GM10248 (cell line): ENCODE results near the gene PBX1.
"Not testable (repeated sequence)": the region's sequence is repeated elsewhere in the genome, so short reads cannot be mapped to it uniquely, and the experiment has no call there.

Experiments
- CTCF ChIA-PET: fragments of 300-600 bp; sonication (Branson Sonifier 250); formaldehyde crosslinking; extraction: SDS; loops from one replicate; lab custom pipeline; 2021; ENCODE audit warnings: antibody characterized with exemption; lab: Yijun Ruan, JAX
- POLR2A ChIA-PET: fragments of 350-650 bp; sonication (Branson Sonifier 250); formaldehyde crosslinking; extraction: SDS; loops from one replicate; lab custom pipeline; 2020; ENCODE audit warnings: antibody characterized with exemption; lab: Yijun Ruan, JAX
- DNase-seq: peaks from one replicate; pipeline ENCODE4 v3.0.0; 2012; ENCODE audit errors: extremely low spot score
- TF ChIP-seq, protein P1 (sequence below): IDR thresholded peaks from 2 replicates; pipeline ENCODE4 v1.5.1; 2012; ENCODE audit warnings: mild to moderate bottlenecking, low read depth; ENCODE audit errors: extremely low read depth, missing control alignments, control extremely low read depth

Gene PBX1

DNA sequence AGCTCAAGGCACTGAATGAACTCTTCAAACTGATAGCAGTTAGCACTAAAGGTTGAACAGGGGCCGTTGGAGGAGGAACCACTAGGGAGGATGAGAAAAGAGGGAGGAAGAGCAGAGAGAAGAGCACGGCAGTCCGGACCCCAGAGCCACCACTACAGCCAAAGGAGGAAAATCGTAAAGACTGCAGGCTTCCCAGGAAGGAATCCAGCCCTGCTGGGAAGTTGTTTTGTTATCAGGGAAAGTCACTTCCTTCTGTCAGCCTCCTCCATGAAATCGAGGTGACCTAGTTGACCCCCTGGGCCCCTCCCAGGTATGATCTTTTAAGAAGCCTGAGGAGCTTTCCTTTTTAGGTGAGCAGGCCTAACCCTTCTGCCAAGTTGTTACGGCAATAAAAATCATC is 88.2 kb downstream of the PBX1 start:
- no peak for DNase-seq
- TF ChIP-seq, protein P1, sequence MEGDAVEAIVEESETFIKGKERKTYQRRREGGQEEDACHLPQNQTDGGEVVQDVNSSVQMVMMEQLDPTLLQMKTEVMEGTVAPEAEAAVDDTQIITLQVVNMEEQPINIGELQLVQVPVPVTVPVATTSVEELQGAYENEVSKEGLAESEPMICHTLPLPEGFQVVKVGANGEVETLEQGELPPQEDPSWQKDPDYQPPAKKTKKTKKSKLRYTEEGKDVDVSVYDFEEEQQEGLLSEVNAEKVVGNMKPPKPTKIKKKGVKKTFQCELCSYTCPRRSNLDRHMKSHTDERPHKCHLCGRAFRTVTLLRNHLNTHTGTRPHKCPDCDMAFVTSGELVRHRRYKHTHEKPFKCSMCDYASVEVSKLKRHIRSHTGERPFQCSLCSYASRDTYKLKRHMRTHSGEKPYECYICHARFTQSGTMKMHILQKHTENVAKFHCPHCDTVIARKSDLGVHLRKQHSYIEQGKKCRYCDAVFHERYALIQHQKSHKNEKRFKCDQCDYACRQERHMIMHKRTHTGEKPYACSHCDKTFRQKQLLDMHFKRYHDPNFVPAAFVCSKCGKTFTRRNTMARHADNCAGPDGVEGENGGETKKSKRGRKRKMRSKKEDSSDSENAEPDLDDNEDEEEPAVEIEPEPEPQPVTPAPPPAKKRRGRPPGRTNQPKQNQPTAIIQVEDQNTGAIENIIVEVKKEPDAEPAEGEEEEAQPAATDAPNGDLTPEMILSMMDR: no peak
- POLR2A ChIA-PET: no interaction called here
- CTCF ChIA-PET: no interaction called here

DNA sequence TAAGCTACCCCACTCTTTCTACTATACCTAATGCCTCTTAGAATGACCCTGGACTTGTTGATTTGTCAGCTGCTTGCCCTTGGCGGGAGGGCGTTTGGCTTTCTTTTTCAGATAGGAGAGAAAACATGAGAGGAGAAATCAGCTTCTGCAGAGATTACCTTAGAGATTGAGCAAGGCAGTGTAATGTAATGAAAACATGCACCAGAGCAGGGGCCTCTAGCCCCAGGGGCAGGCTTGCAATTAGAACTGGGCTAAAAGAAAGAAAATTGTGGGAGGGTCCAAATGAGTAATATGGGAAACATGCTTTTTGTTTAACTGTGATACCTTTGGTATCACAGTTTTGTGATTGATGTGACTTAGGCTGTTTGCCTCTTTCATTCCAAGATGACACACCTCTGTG is 89.7 kb downstream of the PBX1 start:
- ChIA-PET CTCF (interaction anchor here (0.7 kb wide), 1 partner anchor 26 kb away, joined by 3 read pairs; no protein-coding TSS in a partner anchor), POLR2A (no interaction called here)
- TF ChIP-seq, protein P1: no peak
- DNase-seq: no peak

DNA sequence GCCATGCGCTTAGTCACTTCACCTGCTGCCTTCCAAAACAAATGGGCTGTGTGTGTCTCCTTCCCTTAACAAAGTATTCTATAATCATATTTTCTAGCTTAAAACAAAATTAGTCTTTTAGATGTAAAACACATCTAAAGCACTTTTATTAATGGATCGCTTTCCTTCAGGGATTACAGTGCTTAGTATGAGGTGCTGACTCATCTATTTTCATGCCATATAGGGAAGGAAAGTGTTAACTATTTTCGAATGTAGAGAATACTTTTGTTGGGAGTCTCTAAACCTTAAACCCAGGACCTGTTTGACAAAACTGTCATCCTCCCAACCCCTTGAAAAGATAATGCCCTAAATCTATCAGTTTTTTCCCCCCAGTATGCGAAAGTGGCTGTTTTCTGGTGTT is 90.2 kb downstream of the PBX1 start:
- DNase-seq: no peak
- POLR2A ChIA-PET: no interaction called here
- CTCF ChIA-PET: no interaction called here
- TF ChIP-seq, protein P1: no peak

DNA sequence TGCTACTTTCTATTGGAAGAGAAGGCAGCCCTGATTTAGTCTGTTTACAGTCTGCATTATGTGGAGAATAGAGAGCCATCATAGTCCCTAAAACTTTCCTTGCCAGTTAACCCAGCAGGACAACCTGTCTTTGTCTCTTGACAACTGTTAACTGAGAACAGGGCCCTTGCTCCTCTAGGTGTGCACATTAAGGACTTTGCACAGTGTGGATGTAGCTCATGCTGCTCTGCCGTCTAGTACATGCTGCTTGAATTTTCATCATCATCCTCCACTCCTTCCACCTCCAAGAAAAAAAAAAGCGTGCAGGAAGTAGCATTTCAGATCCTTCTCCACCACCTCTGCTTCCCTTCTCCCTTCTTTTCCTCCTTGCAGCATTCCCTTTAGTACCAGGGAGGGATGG is 91.5 kb downstream of the PBX1 start:
- TF ChIP-seq, protein P1: no peak
- ChIA-PET POLR2A (no interaction called here), CTCF (no interaction called here)
- no peak for DNase-seq

DNA sequence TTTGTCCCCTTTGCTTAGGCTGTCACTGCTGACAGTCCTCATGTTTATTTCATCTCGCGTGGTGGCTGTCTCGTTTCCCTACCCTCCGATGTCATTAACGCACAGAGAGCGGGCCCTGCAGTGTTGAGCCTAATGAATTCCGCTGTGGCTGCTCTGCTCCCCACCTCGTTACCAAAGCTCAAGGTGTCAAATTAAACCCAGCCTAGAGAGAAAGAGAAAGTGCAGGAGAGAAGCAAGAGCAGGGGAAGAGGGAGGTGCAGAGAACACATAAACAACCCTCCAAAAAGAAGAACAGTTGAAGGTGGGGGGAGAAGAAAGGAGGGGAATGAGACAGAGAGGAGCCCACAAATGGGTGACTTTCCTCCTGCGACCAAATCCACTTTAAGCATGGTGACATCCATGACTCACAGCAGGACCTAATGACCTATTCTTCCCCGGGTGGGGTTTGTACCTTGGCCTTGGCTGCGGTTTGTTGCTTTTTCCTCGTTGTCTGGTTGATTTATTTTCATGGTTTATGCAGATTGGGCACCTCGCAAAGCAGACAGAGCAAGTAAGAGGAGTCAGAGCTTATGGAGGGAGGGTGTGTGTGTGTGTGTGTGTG is 92.5 kb downstream of the PBX1 start:
- TF ChIP-seq, protein P1: no peak
- no peak for DNase-seq
- CTCF ChIA-PET: interaction anchor here (1.2 kb wide), 1 partner anchor 39 kb away, joined by 3 read pairs; no protein-coding TSS in a partner anchor
- POLR2A ChIA-PET: no interaction called here

DNA sequence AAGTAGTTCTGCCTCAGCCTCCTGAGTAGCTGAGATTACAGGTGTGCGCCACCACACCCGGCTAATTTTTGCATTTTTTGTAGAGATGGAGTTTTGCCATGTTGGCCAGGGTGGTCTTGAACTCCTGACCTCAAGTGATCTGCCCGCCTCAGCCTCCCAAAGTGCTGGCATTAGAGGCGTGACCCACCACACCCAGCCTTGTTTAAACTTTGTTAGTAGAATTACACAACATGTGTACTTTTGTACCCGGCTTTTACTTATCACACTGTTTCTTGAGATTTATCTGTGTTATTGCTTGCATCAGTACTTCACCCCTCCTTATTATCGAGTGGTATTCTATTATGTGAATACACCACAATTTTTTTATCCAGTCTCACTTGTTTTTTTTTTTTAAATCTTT is 94.0 kb downstream of the PBX1 start:
- CTCF ChIA-PET, POLR2A ChIA-PET, DNase-seq: not testable (repeated sequence)

DNA sequence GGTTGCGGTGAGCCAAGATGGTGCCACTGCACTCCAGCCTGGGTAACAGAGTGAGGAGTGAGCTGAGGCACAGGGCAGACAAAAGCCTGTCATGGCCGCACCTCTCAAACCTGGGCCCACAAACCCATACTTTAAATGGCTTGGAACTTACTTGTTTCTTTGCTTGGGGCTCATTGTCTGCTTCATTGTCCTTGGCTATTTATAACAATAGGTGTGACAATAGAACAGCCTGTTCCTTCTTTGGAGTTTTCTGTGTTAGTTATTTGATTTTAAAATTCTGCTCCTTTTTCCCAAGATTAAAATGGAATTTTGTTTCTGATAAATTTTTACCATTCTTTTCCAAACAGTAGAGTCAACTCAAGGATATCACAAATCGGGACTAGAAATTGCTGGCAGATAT is 94.7 kb downstream of the PBX1 start:
- POLR2A ChIA-PET: no interaction called here

More for the DNA sequence above, 94.7 kb downstream of the PBX1 start:
- TF ChIP-seq, protein P1: no peak
- no peak for DNase-seq
- CTCF ChIA-PET: no interaction called here
